GM12873 (cell line): ENCODE data around the gene ENDOV.

Source experiments
- TF ChIP-seq, protein P1 (sequence below): IDR thresholded peaks from 2 replicates; pipeline ENCODE4 v1.5.1; 2012; ENCODE audit warnings: low read depth, mild to moderate bottlenecking, moderate library complexity, low read length, control low read depth; ENCODE audit not compliant: insufficient read depth; ENCODE audit errors: missing control alignments

Gene ENDOV

DNA sequence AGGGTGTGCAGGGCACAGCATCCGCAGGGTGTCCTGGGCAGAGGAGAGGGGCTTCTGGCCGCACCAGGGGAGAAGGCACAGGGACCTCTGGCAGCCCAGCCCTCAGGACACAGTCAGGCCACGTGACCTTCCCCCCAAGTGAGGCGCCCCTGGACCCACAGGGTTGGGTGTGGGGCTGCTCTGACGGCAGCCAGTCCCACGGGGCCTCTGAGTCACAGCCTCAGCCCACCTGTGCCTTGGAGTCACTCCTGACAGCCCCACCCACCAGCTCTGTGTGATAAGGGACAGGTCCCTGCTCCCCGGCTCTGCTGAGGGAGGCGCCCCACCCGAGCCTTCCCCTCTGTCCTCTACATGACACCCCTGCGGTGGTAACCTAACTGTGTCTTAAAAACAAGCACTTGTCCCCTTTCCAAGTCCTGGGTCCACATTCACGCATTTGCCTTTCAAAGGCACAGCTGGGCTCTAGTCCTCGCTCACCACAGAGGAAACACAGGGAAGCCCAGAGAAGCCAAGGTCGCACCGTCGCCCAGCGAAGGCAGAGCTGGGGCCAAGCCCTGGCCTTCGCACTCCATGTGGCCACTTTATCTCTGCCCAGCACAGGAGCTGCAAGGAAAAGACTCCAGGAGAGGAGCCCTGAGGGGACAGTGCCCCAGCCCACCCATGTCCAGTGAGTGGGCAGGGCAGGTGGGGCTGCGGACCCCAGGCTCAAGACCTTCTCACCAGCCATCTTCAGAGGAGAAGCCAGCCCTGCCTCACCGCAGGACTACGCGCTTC is 66.5 kb downstream of the ENDOV start:
- TF ChIP-seq, protein P1, sequence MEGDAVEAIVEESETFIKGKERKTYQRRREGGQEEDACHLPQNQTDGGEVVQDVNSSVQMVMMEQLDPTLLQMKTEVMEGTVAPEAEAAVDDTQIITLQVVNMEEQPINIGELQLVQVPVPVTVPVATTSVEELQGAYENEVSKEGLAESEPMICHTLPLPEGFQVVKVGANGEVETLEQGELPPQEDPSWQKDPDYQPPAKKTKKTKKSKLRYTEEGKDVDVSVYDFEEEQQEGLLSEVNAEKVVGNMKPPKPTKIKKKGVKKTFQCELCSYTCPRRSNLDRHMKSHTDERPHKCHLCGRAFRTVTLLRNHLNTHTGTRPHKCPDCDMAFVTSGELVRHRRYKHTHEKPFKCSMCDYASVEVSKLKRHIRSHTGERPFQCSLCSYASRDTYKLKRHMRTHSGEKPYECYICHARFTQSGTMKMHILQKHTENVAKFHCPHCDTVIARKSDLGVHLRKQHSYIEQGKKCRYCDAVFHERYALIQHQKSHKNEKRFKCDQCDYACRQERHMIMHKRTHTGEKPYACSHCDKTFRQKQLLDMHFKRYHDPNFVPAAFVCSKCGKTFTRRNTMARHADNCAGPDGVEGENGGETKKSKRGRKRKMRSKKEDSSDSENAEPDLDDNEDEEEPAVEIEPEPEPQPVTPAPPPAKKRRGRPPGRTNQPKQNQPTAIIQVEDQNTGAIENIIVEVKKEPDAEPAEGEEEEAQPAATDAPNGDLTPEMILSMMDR, result no peak

DNA sequence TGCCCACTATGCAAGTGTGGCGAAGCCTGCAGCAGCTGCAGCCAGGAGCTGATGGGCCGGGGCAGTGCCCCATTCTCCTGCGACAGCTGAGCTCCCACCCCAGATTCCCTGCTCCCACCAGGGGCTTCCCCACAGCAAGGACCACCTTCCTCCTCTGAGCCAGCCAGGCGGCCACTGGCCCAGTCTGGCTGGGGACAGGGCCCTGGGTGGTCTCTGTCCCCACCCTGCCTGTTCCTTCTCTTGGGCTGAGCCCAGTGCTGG is 67.0 kb downstream of the ENDOV start:
- TF ChIP-seq, protein P1, result no peak

DNA sequence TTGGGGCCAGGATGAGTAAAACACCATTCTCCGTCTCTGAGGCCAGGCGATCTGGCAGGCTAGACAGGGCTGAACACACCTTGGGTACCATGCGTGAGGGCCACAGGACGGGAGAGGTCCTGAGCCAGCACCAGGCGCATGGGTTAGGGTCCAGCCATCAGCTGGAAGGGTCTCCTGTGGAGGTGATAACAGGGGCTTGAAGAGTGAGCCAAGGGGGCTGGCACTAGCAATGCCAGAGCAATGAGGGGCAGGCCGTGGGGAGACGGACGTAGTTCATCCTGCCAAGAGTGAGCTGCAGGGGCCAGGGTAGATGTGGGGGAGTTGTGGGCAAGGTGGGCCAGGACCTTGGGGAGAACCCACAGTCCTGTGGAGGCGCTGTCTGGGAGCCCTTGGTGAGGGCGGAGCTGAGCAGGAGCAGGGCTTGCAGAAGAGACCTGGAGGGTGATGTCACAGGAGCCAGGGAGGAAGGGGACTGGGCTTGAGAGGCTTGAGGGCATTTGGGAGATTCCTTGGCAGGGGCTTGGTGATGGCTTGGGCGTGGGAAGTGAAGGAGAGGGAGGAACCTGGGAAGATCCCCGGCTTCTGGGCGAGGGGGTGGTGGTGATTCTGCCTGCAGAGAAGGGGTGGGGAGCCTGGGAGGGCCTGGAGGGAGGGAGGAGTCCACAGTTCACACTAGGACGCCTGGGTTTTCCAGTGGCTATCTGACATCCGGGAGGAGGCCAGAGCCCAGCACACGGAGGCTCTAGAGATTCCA is 67.8 kb downstream of the ENDOV start:
- TF ChIP-seq, protein P1, result no peak

DNA sequence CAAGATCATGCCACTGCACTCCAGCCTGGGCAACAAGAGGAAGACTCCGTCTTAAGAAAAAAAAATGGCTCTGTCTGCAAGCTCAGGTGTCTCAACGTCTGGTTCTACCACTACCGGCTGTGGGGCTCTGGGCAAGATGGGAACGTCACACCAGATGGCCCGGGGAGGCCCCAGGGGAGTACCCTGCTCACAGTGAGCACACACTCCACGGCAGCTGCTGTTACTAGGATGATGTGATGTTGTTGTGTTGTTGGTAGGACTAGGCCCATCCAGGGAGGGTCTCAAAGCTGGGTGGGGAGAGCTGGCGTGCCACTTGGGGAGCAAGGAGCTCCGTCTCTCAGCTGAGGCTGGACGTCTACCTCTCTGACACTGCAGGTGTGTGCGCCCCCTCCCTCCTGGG is 70.9 kb downstream of the ENDOV start:
- TF ChIP-seq, protein P1, result no peak

DNA sequence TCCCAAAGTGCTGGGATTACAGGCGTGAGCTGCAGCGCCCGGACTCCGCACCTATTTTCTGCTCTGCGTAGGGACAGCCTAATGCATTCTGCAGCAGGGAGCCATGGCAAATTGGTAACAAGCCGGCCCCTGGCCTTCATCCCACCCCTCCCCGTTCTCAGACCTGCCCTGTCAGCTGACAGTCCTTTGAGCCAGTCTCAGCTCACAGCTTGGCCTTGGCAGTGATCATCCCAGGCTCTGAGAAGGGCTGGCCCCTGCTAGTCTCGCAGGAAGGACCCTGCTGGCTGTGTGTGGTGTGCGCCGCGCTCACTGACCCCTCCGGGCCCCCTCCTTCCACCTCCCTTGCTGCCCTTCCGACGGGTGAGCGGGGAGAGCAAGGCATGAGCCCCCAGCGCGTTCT is 71.7 kb downstream of the ENDOV start:
- TF ChIP-seq, protein P1, result no peak

DNA sequence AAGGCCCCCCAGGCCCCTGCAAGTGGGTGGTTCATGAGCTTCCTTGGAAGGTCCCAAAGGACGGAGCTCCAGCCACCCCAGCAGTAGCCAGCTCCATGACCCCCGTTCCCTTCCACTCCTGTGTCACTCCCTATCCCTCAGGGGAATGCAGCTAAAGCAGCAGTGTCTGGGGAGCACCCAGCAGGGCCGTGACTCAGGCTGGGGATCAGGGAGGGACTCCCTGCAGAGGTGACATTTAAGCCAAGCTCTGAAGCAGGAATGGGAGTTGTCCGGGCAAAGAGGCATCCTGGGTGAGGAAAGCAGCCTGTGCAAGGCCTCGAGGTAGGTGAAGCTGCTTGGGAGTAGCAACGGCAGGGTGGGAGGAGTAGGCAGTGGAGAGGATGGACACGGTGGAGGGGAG is 72.5 kb downstream of the ENDOV start:
- TF ChIP-seq, protein P1, result no peak
